Fibroblast of pulmonary artery (primary cell): Measurements from ENCODE around the gene MAGEB10.
A peak's percentile ranks its signal among the peaks of the same experiment; 100 is the strongest.
"Not testable (repeated sequence)": the region's sequence is repeated elsewhere in the genome, so short reads cannot be mapped to it uniquely, and the experiment has no call there.

Experiments used
- DNase-seq: peaks from one replicate; pipeline ENCODE4 v3.0.0-alpha.2; 2010; ENCODE audit warnings: low read depth
- H3K4me3 ChIP-seq: replicated peaks from 2 replicates; pipeline ENCODE4 v1.5.1; 2011; ENCODE audit warnings: low read depth, mild to moderate bottlenecking, control low read depth, low read length, moderate library complexity
- TF ChIP-seq, protein P1 (sequence below): IDR thresholded peaks from 2 replicates; pipeline ENCODE4 v1.5.1; 2011; ENCODE audit warnings: mild to moderate bottlenecking, control low read depth, low read length, inconsistent platforms; ENCODE audit errors: missing control alignments

The MAGEB10 gene

GRCh38 chrX:27808226-27808625, 436 bp downstream of the MAGEB10 start:
- no peak for DNase-seq
- H3K4me3 ChIP-seq = no peak overlapping the region
- TF ChIP-seq, protein P1, sequence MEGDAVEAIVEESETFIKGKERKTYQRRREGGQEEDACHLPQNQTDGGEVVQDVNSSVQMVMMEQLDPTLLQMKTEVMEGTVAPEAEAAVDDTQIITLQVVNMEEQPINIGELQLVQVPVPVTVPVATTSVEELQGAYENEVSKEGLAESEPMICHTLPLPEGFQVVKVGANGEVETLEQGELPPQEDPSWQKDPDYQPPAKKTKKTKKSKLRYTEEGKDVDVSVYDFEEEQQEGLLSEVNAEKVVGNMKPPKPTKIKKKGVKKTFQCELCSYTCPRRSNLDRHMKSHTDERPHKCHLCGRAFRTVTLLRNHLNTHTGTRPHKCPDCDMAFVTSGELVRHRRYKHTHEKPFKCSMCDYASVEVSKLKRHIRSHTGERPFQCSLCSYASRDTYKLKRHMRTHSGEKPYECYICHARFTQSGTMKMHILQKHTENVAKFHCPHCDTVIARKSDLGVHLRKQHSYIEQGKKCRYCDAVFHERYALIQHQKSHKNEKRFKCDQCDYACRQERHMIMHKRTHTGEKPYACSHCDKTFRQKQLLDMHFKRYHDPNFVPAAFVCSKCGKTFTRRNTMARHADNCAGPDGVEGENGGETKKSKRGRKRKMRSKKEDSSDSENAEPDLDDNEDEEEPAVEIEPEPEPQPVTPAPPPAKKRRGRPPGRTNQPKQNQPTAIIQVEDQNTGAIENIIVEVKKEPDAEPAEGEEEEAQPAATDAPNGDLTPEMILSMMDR = no peak

DNA sequence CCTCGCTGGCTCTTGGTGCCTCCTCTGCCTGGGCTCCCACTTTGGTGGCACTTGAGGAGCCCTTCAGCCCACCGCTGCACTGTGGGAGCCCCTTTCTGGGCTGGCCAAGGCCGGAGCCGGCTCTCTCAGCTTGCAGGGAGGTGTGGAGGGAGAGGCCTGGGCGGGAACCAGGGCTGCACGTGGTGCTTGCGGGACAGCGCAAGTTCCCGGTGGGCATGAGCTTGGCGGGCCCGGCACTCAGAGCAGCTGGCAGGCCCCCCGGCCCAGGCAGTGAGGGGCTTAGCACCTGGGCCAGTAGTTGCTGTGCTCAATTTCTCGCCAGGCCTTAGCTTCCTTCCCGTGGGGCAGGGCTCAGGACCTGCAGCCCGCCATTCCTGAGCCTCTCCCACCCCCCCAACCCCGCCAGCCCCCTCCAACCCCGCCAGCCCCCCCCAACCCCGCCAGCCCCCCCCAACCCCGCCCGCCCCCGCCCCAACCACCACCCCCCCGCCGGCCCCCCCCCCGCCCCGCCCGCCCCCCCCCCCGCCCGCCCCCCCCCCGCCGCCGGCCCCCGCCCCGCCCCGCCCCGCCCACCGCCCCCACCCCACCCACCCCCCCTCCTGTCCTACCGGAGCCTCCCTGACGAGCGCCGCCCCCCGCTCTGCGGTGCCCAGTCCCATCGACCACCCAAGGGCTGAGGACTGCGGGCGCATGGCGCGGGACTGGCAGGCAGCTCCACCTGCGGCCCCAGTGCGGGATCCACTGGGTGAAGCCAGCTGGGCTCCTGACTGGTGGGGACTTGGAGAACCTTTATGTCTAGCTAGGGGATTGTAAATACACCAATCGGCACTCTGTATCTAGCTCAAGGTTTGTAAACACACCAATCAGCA, 1.4 kb downstream of the MAGEB10 start:
- H3K4me3 ChIP-seq, DNase-seq: not testable (repeated sequence)

DNA sequence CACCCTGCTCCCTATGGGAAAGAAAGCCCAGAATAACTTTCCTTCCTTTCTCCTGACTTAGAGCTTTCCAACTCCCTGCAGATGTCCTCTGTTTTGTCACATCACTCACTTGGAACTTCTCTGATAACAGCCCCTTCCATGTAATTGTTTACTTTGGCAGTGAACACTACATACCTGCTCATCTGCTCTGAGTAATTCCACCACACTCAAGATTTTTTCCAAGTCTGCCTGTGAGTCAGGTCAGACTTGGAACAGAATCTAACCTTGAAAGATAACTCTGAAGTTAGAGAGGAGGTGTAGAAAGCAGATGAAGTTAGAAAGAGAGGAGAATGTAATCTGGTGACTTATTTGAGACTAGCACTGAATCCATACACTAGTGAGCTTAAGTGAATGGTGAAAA, 7.4 kb downstream of the MAGEB10 start:
- DNase-seq = peak; percentile 26
- TF ChIP-seq, protein P1 = no peak
- H3K4me3 ChIP-seq = no peak overlapping the region

DNA sequence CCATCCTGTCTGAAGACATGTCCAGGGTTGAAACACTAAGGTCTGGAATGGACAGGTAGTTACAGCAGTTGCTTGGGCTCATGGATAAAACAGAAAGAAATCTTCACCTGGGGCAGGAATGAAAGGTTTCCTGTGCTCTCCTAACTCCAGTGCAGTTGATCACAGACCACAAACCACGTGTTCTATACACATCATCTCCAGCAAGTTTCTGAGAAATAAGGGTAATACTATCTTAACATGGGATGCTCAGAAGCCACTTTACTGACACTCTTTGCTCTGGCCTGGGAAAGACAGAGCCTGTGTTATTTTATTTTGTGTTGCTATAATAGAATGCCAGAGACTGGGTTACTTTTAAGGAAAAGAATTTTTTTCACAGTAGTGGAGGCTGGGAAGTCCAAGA, 16.0 kb downstream of the MAGEB10 start:
- TF ChIP-seq, protein P1 = no peak
- DNase-seq = no peak
- no peak overlapping the region for H3K4me3 ChIP-seq

GRCh38 chrX:27838185-27838584, 30.4 kb downstream of the MAGEB10 start:
- TF ChIP-seq, protein P1 = no peak
- DNase-seq = no peak
- no peak overlapping the region for H3K4me3 ChIP-seq

- TF ChIP-seq, protein P1 = no peak
- no peak overlapping the region for H3K4me3 ChIP-seq
- DNase-seq = no peak
Measured at GRCh38 chrX:27840881-27841280, 33.1 kb downstream of the MAGEB10 start.

DNA sequence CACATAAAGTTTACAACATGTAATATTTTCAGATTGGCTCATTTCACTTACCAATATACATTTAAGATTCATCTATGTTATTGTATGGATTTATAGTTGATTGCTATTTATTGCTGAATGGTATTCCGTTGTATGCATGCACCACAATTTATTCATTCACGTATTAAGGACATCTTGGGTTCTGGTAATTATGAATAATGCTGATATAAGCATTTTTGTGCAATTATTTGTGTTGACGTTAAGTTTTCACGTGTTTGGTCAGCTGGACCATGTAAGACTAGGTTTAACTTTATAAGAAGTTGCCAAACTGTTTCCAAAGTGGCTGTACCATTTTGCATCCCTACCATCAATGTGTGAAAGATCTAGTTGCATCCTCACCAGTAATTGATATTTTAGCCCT, 35.1 kb downstream of the MAGEB10 start:
- TF ChIP-seq, protein P1 = no peak
- DNase-seq = no peak
- H3K4me3 ChIP-seq = no peak overlapping the region
